HG03064 (cell line): Measurements from ENCODE around the gene PAOX.

ENCODE experiments used
- ATAC-seq: cut with Tn5 transposase; IDR thresholded peaks from one replicate; pipeline ENCODE4 v1.9.1; 2021; ENCODE audit warnings: low read depth; ENCODE audit not compliant: unreplicated experiment

Gene PAOX

DNA sequence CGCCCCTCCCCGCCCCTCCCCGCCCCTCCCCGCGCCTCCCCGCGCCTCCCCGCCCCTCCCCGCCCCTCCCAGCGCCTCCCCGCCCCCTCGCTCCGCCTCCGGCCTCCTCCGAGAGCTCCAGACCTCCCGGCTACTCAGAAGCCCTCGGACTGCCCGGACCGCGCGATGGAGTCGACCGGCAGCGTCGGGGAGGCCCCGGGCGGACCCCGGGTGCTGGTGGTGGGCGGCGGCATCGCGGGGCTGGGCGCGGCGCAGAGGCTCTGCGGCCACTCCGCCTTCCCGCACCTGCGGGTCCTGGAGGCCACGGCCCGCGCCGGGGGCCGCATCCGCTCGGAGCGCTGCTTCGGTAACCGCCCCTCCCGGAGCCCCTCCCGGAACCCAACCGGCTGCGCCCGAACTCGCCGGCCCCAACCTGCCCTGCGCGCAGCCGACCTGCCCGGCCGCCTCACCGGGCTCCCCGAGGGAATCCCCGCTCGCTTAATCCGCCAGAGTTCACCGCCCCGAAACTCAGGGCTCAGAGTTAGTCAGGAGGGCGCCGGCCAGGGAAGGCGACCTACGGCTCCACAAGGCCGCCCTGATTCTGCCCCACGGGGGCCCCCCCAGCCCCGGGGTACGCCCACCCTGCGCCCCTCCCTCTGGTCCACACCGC is at the start of gene PAOX:
PAOX (plus strand) TSS at position 111 of the 649 bp plus-strand sequence; CDS start at position 166, 55 bp downstream.
- ATAC-seq = no peak

- peak; percentile 84 for ATAC-seq
Observed at GRCh38 chr10:133329491-133330202, 49.4 kb upstream of the PAOX start.

GRCh38 chr10:133332936-133333699 is 45.9 kb upstream of the PAOX start:
- no peak for ATAC-seq

GRCh38 chr10:133334503-133335245 is 44.4 kb upstream of the PAOX start:
- ATAC-seq = no peak

GRCh38 chr10:133335246-133336117 is 43.6 kb upstream of the PAOX start:
- no peak for ATAC-seq

DNA sequence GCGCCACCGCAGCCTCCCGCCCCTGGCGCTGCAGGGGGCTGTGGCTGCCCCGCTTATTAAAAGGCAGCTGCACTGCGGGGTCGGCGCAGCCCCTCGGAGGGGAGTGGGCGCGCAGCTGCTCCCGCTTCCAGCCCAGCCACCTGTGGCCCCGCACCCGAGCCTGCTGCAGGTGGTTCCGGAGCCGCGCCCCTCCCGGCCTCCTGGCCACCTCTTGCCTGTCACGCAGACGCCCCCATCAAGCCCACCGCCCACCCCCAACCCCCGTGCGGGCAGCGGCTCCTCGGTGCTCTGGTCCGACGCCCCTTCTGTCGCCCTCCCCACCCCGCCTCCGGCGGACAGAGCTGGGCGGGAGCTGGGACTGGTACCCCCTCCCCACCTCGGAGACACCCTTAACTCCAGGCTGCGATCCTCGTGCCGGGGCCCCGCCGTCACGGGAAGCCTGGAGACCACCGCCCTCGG is 42.9 kb upstream of the PAOX start:
- ATAC-seq = no peak

GRCh38 chr10:133336577-133337369 is 42.3 kb upstream of the PAOX start, which contains the start of gene CALY:
Gene CALY, minus strand, starts transcription at chr10:133336896. Its CDS starts 7,907 bp downstream, at chr10:133328989.
- ATAC-seq = no peak

- ATAC-seq = no peak
Observed at GRCh38 chr10:133337370-133337725, 41.7 kb upstream of the PAOX start.

- no peak for ATAC-seq
Observed at GRCh38 chr10:133338080-133339071, 40.7 kb upstream of the PAOX start.

DNA sequence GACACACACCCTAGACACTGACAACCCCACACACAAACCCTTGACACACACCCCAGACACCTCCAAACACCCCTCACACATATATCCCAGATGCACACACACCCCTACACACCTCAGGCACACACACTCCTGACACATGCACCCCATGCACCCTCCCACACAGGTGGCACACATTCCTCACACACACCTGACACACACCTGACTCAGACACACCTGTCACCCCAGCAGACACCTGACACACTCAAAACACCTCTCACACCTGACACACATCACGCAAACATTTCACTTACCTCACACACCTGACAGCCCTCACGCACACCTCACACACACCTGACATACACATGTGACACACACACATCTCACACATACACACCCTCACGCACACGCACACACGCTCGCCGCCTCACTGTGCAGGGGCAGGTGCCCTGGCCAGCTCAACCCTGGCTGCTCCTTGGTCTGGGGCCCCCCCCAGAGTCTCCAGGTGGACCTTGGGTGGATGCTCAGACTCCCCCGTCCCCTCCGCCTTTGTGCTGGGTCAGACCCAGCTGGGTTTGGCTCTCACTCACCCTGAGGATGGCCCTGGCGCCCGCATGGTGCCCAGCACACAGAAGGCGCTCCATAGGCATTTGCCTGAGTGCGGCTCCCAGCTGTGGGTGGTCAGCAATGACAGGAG is 39.2 kb upstream of the PAOX start:
- no peak for ATAC-seq

DNA sequence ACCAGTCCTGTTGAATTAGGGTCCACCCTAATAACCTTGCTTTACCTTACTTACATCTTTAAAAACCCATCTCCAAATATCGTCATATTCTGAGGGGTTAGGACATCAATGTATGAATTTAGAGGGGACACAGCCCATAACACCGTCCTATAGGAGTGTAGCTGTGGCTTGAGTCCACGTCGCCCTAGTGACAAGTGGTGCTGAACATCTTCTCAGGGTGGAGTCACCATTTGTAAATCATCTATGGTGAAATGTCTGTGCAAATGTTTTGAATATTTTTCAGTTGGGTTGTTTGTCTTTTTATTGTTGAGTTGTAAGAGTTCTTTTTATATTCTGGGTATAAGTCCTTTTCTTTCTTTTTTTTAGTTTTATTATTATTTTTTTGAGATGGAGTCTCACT is 37.1 kb upstream of the PAOX start:
- ATAC-seq = no peak

GRCh38 chr10:133342942-133343341 is 36.1 kb upstream of the PAOX start:
- no peak for ATAC-seq

- no peak for ATAC-seq
Observed at GRCh38 chr10:133343558-133343957, 35.5 kb upstream of the PAOX start.

GRCh38 chr10:133344236-133344635 is 34.8 kb upstream of the PAOX start:
- no peak for ATAC-seq

DNA sequence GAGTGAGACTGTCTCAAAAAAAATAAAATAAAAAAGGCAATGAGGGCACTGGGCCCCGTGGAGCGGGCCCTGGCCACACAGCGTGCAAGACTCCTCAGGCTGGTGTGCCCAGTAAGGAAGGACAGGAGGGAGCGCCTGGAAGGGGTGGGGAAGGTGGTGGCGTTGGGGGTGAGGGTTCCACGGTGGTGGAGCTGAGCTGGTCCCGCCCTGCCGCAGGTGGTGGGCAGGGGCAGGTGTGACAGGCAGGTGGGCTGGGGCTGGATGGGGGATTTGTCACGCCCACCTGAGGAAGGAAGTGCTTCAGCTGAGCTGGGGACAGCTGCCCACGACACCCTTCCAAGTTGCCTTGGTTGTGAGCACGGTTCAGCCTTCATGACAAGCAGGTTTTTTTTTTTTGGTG is 32.6 kb upstream of the PAOX start:
- no peak for ATAC-seq

DNA sequence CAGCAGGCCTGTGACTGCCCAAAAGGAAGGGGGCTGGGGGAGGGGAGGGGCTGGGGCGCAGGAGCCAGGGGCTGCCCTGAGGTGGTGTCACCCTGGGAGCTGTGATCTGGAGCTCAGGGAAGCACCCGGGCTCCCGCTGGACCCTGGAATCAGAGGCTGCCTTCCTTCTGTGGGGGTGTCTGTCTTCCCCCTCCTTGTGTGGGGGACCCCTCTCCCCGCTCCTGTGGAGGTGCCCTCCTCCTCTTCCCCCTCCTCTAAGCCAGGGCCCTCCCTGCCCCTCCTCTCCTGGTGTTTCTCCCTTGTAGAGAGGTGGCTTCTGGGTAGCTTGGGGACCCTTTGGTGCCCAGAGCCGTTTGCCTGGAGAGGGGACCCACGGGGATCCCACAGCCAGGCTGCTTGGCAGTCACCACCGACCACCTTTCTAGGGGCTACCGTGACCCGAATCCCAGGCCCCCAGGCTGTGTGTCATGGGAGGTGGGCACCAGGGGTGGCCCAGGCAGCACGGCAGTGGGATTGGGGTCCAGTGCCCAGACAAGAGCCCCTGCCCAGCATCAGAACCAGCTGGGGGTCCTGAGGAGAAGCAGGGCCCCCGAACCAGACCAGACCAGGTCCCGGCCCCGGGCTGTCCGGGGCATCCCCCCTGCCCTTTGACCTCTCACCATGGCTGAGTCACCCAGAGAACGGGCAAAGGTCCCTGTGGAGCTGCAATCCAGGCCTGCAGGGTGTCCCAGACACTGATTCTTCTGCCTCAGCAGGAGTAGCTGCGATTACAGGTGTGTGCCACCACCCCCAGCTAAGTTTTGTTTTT is 31.1 kb upstream of the PAOX start:
- no peak for ATAC-seq
